Effector CD4-positive, alpha-beta T cell (primary cell): ENCODE measurements around the gene GABPB2.

Experiments used
- DNase-seq: peaks from one replicate; pipeline ENCODE4 v3.0.0-alpha.2; 2020

GABPB2 gene

GRCh38 chr1:151133018-151133806 is 62.7 kb downstream of the GABPB2 start:
- DNase-seq, result no peak

GRCh38 chr1:151134396-151134795 is 63.8 kb downstream of the GABPB2 start:
- no peak for DNase-seq

GRCh38 chr1:151134991-151135390 is 64.4 kb downstream of the GABPB2 start:
- DNase-seq, result no peak

GRCh38 chr1:151135433-151136385 is 65.1 kb downstream of the GABPB2 start:
- DNase-seq, result no peak

- DNase-seq, result no peak
Measured at GRCh38 chr1:151137789-151138188, 67.2 kb downstream of the GABPB2 start.

- no peak for DNase-seq
Measured at GRCh38 chr1:151142411-151143056, 72.0 kb downstream of the GABPB2 start.

- DNase-seq, result no peak
Measured at GRCh38 chr1:151143057-151143435, 72.5 kb downstream of the GABPB2 start.

GRCh38 chr1:151143986-151144385 is 73.4 kb downstream of the GABPB2 start:
- no peak for DNase-seq

- no peak for DNase-seq
Measured at GRCh38 chr1:151144474-151145303, 74.1 kb downstream of the GABPB2 start.

- no peak for DNase-seq
Measured at GRCh38 chr1:151145304-151146071, 74.9 kb downstream of the GABPB2 start.

GRCh38 chr1:151146072-151146411 is 75.5 kb downstream of the GABPB2 start:
- DNase-seq, result no peak

- DNase-seq, result peak; percentile 83
Measured at GRCh38 chr1:151146412-151147131, 76.0 kb downstream of the GABPB2 start, which contains the start of gene SEMA6C. TSS of gene SEMA6C (minus strand) at chr1:151146631. CDS start at chr1:151142621, 4,010 bp downstream.

GRCh38 chr1:151147132-151147503 is 76.6 kb downstream of the GABPB2 start:
- DNase-seq, result no peak

GRCh38 chr1:151147665-151148064 is 77.1 kb downstream of the GABPB2 start:
- no peak for DNase-seq

- DNase-seq, result peak; percentile 64
Measured at GRCh38 chr1:151156515-151156819, 85.9 kb downstream of the GABPB2 start, which contains the start of gene TNFAIP8L2. TSS of gene TNFAIP8L2 (plus strand) at chr1:151156649. CDS start at chr1:151158698, 2,049 bp downstream.

- DNase-seq, result peak; percentile 43
Measured at GRCh38 chr1:151157067-151157531, 86.5 kb downstream of the GABPB2 start.

GRCh38 chr1:151158326-151158725 is 87.8 kb downstream of the GABPB2 start:
- no peak for DNase-seq

- no peak for DNase-seq
Measured at GRCh38 chr1:151158751-151159251, 88.2 kb downstream of the GABPB2 start.

- DNase-seq, result no peak
Measured at GRCh38 chr1:151159373-151159772, 88.8 kb downstream of the GABPB2 start.

- no peak for DNase-seq
Measured at GRCh38 chr1:151164732-151165280, 94.2 kb downstream of the GABPB2 start.
